Central memory CD8-positive, alpha-beta T cell (primary cell): ENCODE data around the gene ATXN10.
"Not testable (repeated sequence)": the region's sequence is repeated elsewhere in the genome, so short reads cannot be mapped to it uniquely, and the experiment has no call there.

ENCODE experiments used
- ATAC-seq: fragments of 150-1000 bp; cut with Tn5 transposase; replicated peaks from 2 replicates; pipeline ENCODE4 v1.10.0; 2022; ENCODE audit warnings: mild to moderate bottlenecking, moderate FRiP score, moderate number of reproducible peaks; ENCODE audit not compliant: poor library complexity, severe bottlenecking; ENCODE audit errors: extremely low read depth
- DNase-seq, 2 donors: peaks; one replicate each; pipeline ENCODE4 v3.0.0; 2021; ENCODE audit warnings: low spot score in 2 of 2
- H3K27ac Mint-ChIP-seq: one replicate; pipeline ENCODE4 v1.8.0; 2022; ENCODE audit warnings: low read depth, mild to moderate bottlenecking, moderate library complexity, mixed read lengths
- H3K27me3 Mint-ChIP-seq: one replicate; pipeline ENCODE4 v1.8.0; 2022; ENCODE audit warnings: mixed read lengths
- H3K36me3 Mint-ChIP-seq: one replicate; pipeline ENCODE4 v1.8.0; 2022; ENCODE audit warnings: mild to moderate bottlenecking, moderate library complexity, mixed read lengths; ENCODE audit not compliant: insufficient read depth
- H3K4me1 Mint-ChIP-seq: one replicate; pipeline ENCODE4 v1.8.0; 2022; ENCODE audit warnings: mixed read lengths
- H3K4me3 Mint-ChIP-seq: one replicate; pipeline ENCODE4 v1.8.0; 2022; ENCODE audit warnings: mild to moderate bottlenecking, moderate library complexity, mixed read lengths
- H3K9me3 Mint-ChIP-seq: one replicate; pipeline ENCODE4 v1.8.0; 2022; ENCODE audit warnings: mixed read lengths

Gene ATXN10

GRCh38 chr22:45709060-45709739, 37.6 kb downstream of the ATXN10 start:
- peaks cover 21% of the 10 kb centered on the region for H3K4me1 Mint-ChIP-seq
- DNase-seq, result no peak
- H3K4me3 Mint-ChIP-seq, result no peak overlapping the region
- H3K9me3 Mint-ChIP-seq, result no peaks in the 10 kb centered on the region
- no peak for ATAC-seq
- no peak overlapping the region for H3K27ac Mint-ChIP-seq
- H3K27me3 Mint-ChIP-seq, result no peaks in the 10 kb centered on the region
- H3K36me3 Mint-ChIP-seq, result peaks cover 36% of the 10 kb centered on the region

- H3K27me3 Mint-ChIP-seq, result no peaks in the 10 kb centered on the region
- H3K4me1 Mint-ChIP-seq, result peaks cover 21% of the 10 kb centered on the region
- H3K4me3 Mint-ChIP-seq, result no peak overlapping the region
- ATAC-seq (no peak), DNase-seq (no peak)
- peaks cover 35% of the 10 kb centered on the region for H3K36me3 Mint-ChIP-seq
- no peaks in the 10 kb centered on the region for H3K9me3 Mint-ChIP-seq
- no peak overlapping the region for H3K27ac Mint-ChIP-seq
Observed at GRCh38 chr22:45709866-45710265, 38.2 kb downstream of the ATXN10 start.

- H3K4me3 Mint-ChIP-seq, result no peak overlapping the region
- H3K9me3 Mint-ChIP-seq, result no peaks in the 10 kb centered on the region
- H3K27ac Mint-ChIP-seq, result no peak overlapping the region
- no peaks in the 10 kb centered on the region for H3K27me3 Mint-ChIP-seq
- no peak for DNase-seq
- H3K36me3 Mint-ChIP-seq, result peaks cover 33% of the 10 kb centered on the region
- H3K4me1 Mint-ChIP-seq, result peaks cover 21% of the 10 kb centered on the region
- no peak for ATAC-seq
Observed at GRCh38 chr22:45710469-45710868, 38.8 kb downstream of the ATXN10 start.

- H3K36me3 Mint-ChIP-seq, result peaks cover 31% of the 10 kb centered on the region
Observed at GRCh38 chr22:45714390-45714789, 42.8 kb downstream of the ATXN10 start.

GRCh38 chr22:45717789-45718188, 46.2 kb downstream of the ATXN10 start:
- H3K27me3 Mint-ChIP-seq, result no peaks in the 10 kb centered on the region
- H3K27ac Mint-ChIP-seq, result no peak overlapping the region
- DNase-seq (no peak), ATAC-seq (no peak)
- no peaks in the 10 kb centered on the region for H3K9me3 Mint-ChIP-seq
- peaks cover 13% of the 10 kb centered on the region for H3K4me1 Mint-ChIP-seq
- H3K4me3 Mint-ChIP-seq, result no peak overlapping the region
- peaks cover 22% of the 10 kb centered on the region for H3K36me3 Mint-ChIP-seq

More at GRCh38 chr22:45714390-45714789, 42.8 kb downstream of the ATXN10 start:
- H3K4me3 Mint-ChIP-seq, ATAC-seq, H3K27ac Mint-ChIP-seq, DNase-seq, H3K9me3 Mint-ChIP-seq, H3K4me1 Mint-ChIP-seq, H3K27me3 Mint-ChIP-seq: not testable (repeated sequence)

- peaks cover 17% of the 10 kb centered on the region for H3K36me3 Mint-ChIP-seq
- H3K9me3 Mint-ChIP-seq, result no peaks in the 10 kb centered on the region
- H3K4me1 Mint-ChIP-seq, result peaks cover 19% of the 10 kb centered on the region
- H3K27me3 Mint-ChIP-seq, result no peaks in the 10 kb centered on the region
- no peak overlapping the region for H3K4me3 Mint-ChIP-seq
- no peak for ATAC-seq
- H3K27ac Mint-ChIP-seq, result no peak overlapping the region
- no peak for DNase-seq
Observed at GRCh38 chr22:45718391-45718790, 46.8 kb downstream of the ATXN10 start.

- Mint-ChIP-seq H3K9me3 (no peaks in the 10 kb centered on the region), H3K4me1 (peaks cover 40% of the 10 kb centered on the region), H3K27me3 (no peaks in the 10 kb centered on the region), H3K27ac (no peak overlapping the region), H3K36me3 (peaks cover 5% of the 10 kb centered on the region), H3K4me3 (no peak overlapping the region)
- ATAC-seq (no peak), DNase-seq (no peak)
Observed at GRCh38 chr22:45720839-45721378, 49.3 kb downstream of the ATXN10 start.

GRCh38 chr22:45722006-45722405, 50.4 kb downstream of the ATXN10 start:
- Mint-ChIP-seq H3K27me3 (no peaks in the 10 kb centered on the region), H3K4me1 (peaks cover 51% of the 10 kb centered on the region), H3K36me3 (peaks cover 5% of the 10 kb centered on the region), H3K27ac (no peak overlapping the region), H3K4me3 (no peak overlapping the region), H3K9me3 (no peaks in the 10 kb centered on the region)
- no peak for ATAC-seq
- no peak for DNase-seq

GRCh38 chr22:45726081-45726480, 54.4 kb downstream of the ATXN10 start:
- Mint-ChIP-seq H3K27me3 (no peaks in the 10 kb centered on the region), H3K4me3 (no peak overlapping the region), H3K4me1 (peaks cover 61% of the 10 kb centered on the region), H3K9me3 (no peaks in the 10 kb centered on the region), H3K27ac (no peak overlapping the region), H3K36me3 (peaks cover 6% of the 10 kb centered on the region)
- ATAC-seq (no peak), DNase-seq (no peak)

GRCh38 chr22:45731041-45731797, 59.6 kb downstream of the ATXN10 start:
- no peak overlapping the region for H3K27ac Mint-ChIP-seq
- ATAC-seq, result no peak

GRCh38 chr22:45731798-45732495, 60.3 kb downstream of the ATXN10 start:
- Mint-ChIP-seq H3K36me3 (peaks cover 19% of the 10 kb centered on the region), H3K27ac (no peak overlapping the region)

More at GRCh38 chr22:45731041-45731797, 59.6 kb downstream of the ATXN10 start:
- Mint-ChIP-seq H3K27me3 (no peaks in the 10 kb centered on the region), H3K36me3 (peaks cover 16% of the 10 kb centered on the region), H3K4me1 (peaks cover 26% of the 10 kb centered on the region), H3K9me3 (no peaks in the 10 kb centered on the region), H3K4me3 (no peak overlapping the region)
- no peak for DNase-seq

GRCh38 chr22:45735273-45735672, 63.6 kb downstream of the ATXN10 start:
- Mint-ChIP-seq H3K9me3 (no peaks in the 10 kb centered on the region), H3K36me3 (peaks cover 25% of the 10 kb centered on the region), H3K4me3 (no peak overlapping the region), H3K27ac (no peak overlapping the region), H3K4me1 (peaks cover 14% of the 10 kb centered on the region), H3K27me3 (no peaks in the 10 kb centered on the region)
- ATAC-seq, result no peak
- DNase-seq, result no peak

More at GRCh38 chr22:45731798-45732495, 60.3 kb downstream of the ATXN10 start:
- DNase-seq, result no peak
- Mint-ChIP-seq H3K4me3 (no peak overlapping the region), H3K4me1 (peaks cover 24% of the 10 kb centered on the region), H3K27me3 (no peaks in the 10 kb centered on the region), H3K9me3 (no peaks in the 10 kb centered on the region)
- ATAC-seq, result no peak
